Small intestine (tissue), 7 donors: Measurements from ENCODE around the gene PSEN2. TPM values are rescaled to one million over a fixed set of nuclear protein-coding genes. Genes with fewer than 3 reads are reported as not detected.
A peak's percentile ranks its signal among the peaks of the same experiment; 100 is the strongest.
"Not testable (repeated sequence)": the region's sequence is repeated elsewhere in the genome, so short reads cannot be mapped to it uniquely, and the experiment has no call there.

Experiments
- DNase-seq, 2 donors: peaks; one replicate each; pipeline versions ENCODE4 v3.0.0 to v3.0.0-alpha.2; 2013
- FAIRE-seq: peaks from 2 replicates; lab custom pipeline; 2012; peaks lifted over from hg19 to GRCh38; lab: Jason Lieb, UNC
- H3K27ac ChIP-seq, 3 donors: one replicate each; pipeline ENCODE4 v1.5.1; 2013; ENCODE audit warnings: low read length in 2 of 3, mild to moderate bottlenecking in 2 of 3, control low read depth in 1 of 3, inconsistent platforms in 1 of 3, low read depth in 1 of 3, moderate library complexity in 1 of 3
- H3K27me3 ChIP-seq, 3 donors: one replicate each; pipeline ENCODE4 v1.6.1; 2013; ENCODE audit warnings: low read length in 3 of 3, inconsistent platforms in 1 of 3; ENCODE audit not compliant: control insufficient read depth in 3 of 3, insufficient read depth in 3 of 3
- H3K36me3 ChIP-seq, 3 donors: one replicate each; pipeline ENCODE4 v1.6.1; 2013; ENCODE audit warnings: low read length in 3 of 3, inconsistent platforms in 1 of 3, low read depth in 1 of 3, mild to moderate bottlenecking in 1 of 3, moderate library complexity in 1 of 3; ENCODE audit not compliant: control insufficient read depth in 3 of 3, insufficient read depth in 2 of 3
- H3K4me1 ChIP-seq, 3 donors: one replicate each; pipeline ENCODE4 v1.6.1; 2013; ENCODE audit warnings: low read length in 2 of 3, inconsistent platforms in 1 of 3, low read depth in 1 of 3, mild to moderate bottlenecking in 1 of 3, moderate library complexity in 1 of 3; ENCODE audit not compliant: control insufficient read depth in 3 of 3, insufficient read depth in 2 of 3
- H3K4me3 ChIP-seq, 3 donors: one replicate each; pipeline ENCODE4 v1.5.1; 2013; ENCODE audit warnings: low read length in 3 of 3, control low read depth in 1 of 3, inconsistent platforms in 1 of 3, low read depth in 1 of 3, mild to moderate bottlenecking in 1 of 3, moderate library complexity in 1 of 3
- H3K9me3 ChIP-seq, 2 donors: one replicate each; pipeline ENCODE4 v1.6.1; 2013; ENCODE audit warnings: low read depth in 1 of 2, low read length in 1 of 2; ENCODE audit not compliant: control insufficient read depth in 2 of 2, insufficient read depth in 1 of 2
- WGBS, 3 donors: extraction: QIAGEN DNeasy Blood & Tissue Kit; methylation state at CpG; one replicate each; pipeline ENCODE4 v1.1.7; 2013; 5-methylcytosine and 5-hydroxymethylcytosine counted together
- polyA plus RNA-seq, 4 donors: library from polyadenylated mRNA; stranded (reverse) in 3 of 4; unstranded in 1 of 4; fragments of 200-250 nt in 3 of 4; fragments of 120-200 nt in 1 of 4; gene quantifications; one replicate each; pipeline versions ENCODE4 v1.2.1 to v1.2.3, GENCODE V29; 2013
- donor health status: healthy with polysubstance abuse.
- donor health status: control.
- donor health status: control.
- donor health status: Bipolar disorder and iron deficiency.
- donor health status: healthy.

Gene PSEN2
- polyA plus RNA-seq, 4 donors: 13.3 to 19.5 (median 18.4) TPM

- 86 to 100% (median 95%) methylated on average over 1 of the region's 1 CpG for WGBS, 3 donors
- FAIRE-seq (no peak), DNase-seq (no peak)
- H3K27me3 ChIP-seq: no peaks in the 10 kb centered on the region
- H3K9me3 ChIP-seq: no peaks in the 10 kb centered on the region
- H3K4me1 ChIP-seq: no peaks in the 10 kb centered on the region
- no peak overlapping the region for H3K4me3 ChIP-seq
- no peak overlapping the region for H3K27ac ChIP-seq
- no peaks in the 10 kb centered on the region for H3K36me3 ChIP-seq
These were observed 49.6 kb downstream of the PSEN2 start for GRCh38 chr1:226919995-226920394.

DNA sequence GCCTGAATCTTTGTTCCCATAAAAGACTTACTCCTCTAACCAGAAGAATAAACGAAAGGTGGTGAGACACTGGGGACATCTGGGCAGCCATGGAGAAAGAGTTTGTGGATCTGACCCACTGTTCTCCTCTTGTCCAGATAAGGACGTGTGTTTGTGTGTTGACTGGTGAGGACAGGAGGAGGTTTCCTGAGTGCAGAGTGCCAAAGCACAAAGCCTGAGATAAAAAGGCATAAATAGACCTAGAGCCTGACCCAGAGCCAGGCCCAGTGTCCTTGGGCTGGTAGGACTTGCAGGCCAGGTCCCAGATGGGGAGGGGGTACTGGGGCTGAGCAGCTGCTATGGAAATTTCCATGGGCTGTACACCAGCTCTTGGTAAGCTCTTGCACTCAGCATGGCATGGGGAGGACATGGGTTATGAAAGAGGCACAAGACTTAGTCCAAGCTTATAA, 50.1 kb downstream of the PSEN2 start:
- DNase-seq (no peak), FAIRE-seq (no peak)
- WGBS, 3 donors: 49 to 79% (median 54%) methylated on average over 2 of the region's 2 CpGs
- H3K4me3 ChIP-seq: no peak overlapping the region
- no peaks in the 10 kb centered on the region for H3K27me3 ChIP-seq
- H3K36me3 ChIP-seq: no peaks in the 10 kb centered on the region
- H3K27ac ChIP-seq: no peak overlapping the region
- no peaks in the 10 kb centered on the region for H3K9me3 ChIP-seq
- H3K4me1 ChIP-seq: no peaks in the 10 kb centered on the region

- Histone ChIP-seq H3K27ac (no peak overlapping the region), H3K9me3 (no peaks in the 10 kb centered on the region), H3K4me1 (no peaks in the 10 kb centered on the region), H3K36me3 (no peaks in the 10 kb centered on the region), H3K27me3 (no peaks in the 10 kb centered on the region), H3K4me3 (no peak overlapping the region)
- 86 to 96% (median 90%) methylated on average over 5 of the region's 5 CpGs for WGBS, 3 donors
- FAIRE-seq: no peak
- no peak for DNase-seq
These were observed 51.1 kb downstream of the PSEN2 start for GRCh38 chr1:226921504-226921903.

DNA sequence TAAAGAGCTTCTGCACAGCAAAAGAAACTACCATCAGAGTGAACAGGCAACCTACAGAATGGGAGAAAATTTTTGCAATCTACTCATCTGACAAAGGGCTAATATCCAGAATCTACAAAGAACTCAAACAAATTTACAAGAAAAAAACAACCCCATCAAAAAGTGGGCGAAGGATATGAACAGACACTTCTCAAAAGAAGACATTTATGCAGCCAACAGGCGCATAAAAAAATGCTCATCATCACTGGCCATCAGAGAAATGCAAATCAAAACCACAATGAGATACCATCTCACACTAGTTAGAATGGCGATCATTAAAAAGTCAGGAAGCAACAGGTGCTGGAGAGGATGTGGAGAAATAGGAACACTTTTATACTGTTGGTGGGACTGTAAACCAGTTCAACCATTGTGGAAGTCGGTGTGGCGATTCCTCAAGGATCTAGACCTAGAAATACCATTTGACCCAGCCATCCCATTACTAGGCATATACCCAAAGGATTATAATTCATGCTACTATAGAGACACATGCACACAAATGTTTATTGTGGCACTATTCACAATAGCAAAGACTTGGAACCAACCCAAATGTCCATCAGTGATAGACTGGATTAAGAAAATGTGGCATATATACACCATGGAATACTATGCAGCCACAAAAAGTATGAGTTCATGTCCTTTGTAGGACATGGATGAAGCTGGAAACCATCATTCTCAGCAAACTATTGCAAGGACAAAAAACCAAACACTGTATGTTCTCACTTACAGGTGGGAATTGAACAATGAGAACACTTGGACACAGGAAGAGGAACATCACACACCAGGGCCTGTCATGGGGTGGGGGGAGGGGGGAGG, 59.1 kb downstream of the PSEN2 start:
- WGBS, 3 donors: 87 to 95% (median 95%) methylated on average over 4 to 5 of the region's 5 CpGs
- not testable (repeated sequence) for H3K27ac ChIP-seq, FAIRE-seq, H3K4me1 ChIP-seq, H3K9me3 ChIP-seq, DNase-seq, H3K27me3 ChIP-seq, H3K36me3 ChIP-seq, H3K4me3 ChIP-seq

- Histone ChIP-seq H3K4me1 (peaks cover 4 to 8% (median 4%) of the 10 kb centered on the region in 3 donors), H3K36me3 (no peaks in the 10 kb centered on the region), H3K4me3 (no peak overlapping the region), H3K9me3 (peaks cover 0 to 8% of the 10 kb centered on the region in 2 donors), H3K27ac (no peak overlapping the region), H3K27me3 (no peaks in the 10 kb centered on the region)
- FAIRE-seq: no peak
- 75 to 97% (median 95%) methylated on average over 3 of the region's 3 CpGs for WGBS, 3 donors
- DNase-seq: no peak
These were observed 64.2 kb downstream of the PSEN2 start for GRCh38 chr1:226934483-226935237.

- 52 to 76% (median 64%) methylated on average over 10 of the region's 10 CpGs for WGBS, 3 donors
- DNase-seq: peak in 1 of 2 donors; percentile 83
- peaks cover 0 to 5% (median 0%) of the 10 kb centered on the region in 3 donors for H3K36me3 ChIP-seq
- no peak for FAIRE-seq
- H3K9me3 ChIP-seq: peaks cover 0 to 5% of the 10 kb centered on the region in 2 donors
- no peak overlapping the region for H3K4me3 ChIP-seq
- no peaks in the 10 kb centered on the region for H3K27me3 ChIP-seq
- H3K27ac ChIP-seq: peak overlapping the region in 2 of 3 donors; percentile 17 to 85
- H3K4me1 ChIP-seq: peaks cover 4 to 15% (median 13%) of the 10 kb centered on the region in 3 donors
These were observed 67.7 kb downstream of the PSEN2 start for GRCh38 chr1:226937940-226938725.

DNA sequence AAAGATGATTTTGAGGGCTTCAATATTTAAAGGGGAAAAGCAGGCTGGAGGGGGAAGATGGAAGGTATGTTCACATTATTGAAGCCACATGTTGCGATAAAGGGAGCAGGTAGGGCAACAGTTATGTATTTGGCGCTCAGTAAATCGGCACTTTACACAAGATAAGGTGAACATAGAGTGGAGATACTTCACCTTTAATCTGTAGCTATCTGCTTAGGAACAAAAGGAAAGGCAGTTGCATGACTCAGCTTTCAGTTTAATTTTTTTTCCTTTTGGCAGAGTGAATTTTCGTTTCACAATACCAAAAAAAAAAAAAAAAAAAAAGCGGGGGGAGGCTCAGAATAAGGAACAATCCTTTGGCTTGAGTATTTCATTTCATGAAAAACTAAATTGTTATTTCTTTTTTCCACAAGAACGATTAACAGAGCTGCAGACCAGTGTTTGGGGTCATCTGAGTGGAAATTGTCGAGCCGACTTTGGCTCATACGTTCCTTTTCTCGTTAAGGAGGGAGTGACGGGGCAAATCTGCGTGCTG, 68.6 kb downstream of the PSEN2 start:
- no peaks in the 10 kb centered on the region for H3K27me3 ChIP-seq
- FAIRE-seq: no peak
- peak; percentile 72 to 78 for DNase-seq
- peaks cover 0 to 4% of the 10 kb centered on the region in 2 donors for H3K9me3 ChIP-seq
- peaks cover 8 to 21% (median 18%) of the 10 kb centered on the region in 3 donors for H3K4me1 ChIP-seq
- H3K36me3 ChIP-seq: peaks cover 0 to 5% (median 0%) of the 10 kb centered on the region in 3 donors
- WGBS, 3 donors: 2 to 10% (median 5%) methylated on average over 12 of the region's 12 CpGs
- H3K27ac ChIP-seq: peak overlapping the region; percentile 81 to 94 (median 87)
- peak overlapping the region; percentile 37 to 62 (median 57) for H3K4me3 ChIP-seq
